Measurements from ENCODE around the gene C11orf68.
A peak's percentile ranks its signal among the peaks of the same experiment; 100 is the strongest.

Gene C11orf68

GRCh38 chr11:65916391-65916790, 2.5 kb downstream of the C11orf68 start:
- Mint-ChIP-seq H3K4me1 (ENCODE audit: low read depth in 2 of 2) (peaks cover 31 to 32% of the 10 kb centered on the region in 2 donors), H3K36me3 (ENCODE audit: insufficient read depth) (peaks cover 31% of the 10 kb centered on the region), H3K27me3 (peaks cover 5 to 7% of the 10 kb centered on the region in 2 donors), H3K27ac (peak overlapping the region in 1 of 2 donors; percentile 81), H3K4me3 (peak overlapping the region; percentile 91 to 92), H3K9me3 (no peaks in the 10 kb centered on the region)
- DNase-seq (no peak), ATAC-seq (replicated peaks) (no peak)

GRCh38 chr11:65915821-65916251, 3.0 kb downstream of the C11orf68 start:
- H3K27ac Mint-ChIP-seq: peak overlapping the region in 1 of 2 donors; percentile 81
- H3K4me1 Mint-ChIP-seq (ENCODE audit: low read depth in 2 of 2): peaks cover 31 to 32% of the 10 kb centered on the region in 2 donors
- ATAC-seq (replicated peaks) (no peak), DNase-seq (no peak)
- H3K9me3 Mint-ChIP-seq: no peaks in the 10 kb centered on the region
- H3K4me3 Mint-ChIP-seq: no peak overlapping the region
- H3K27me3 Mint-ChIP-seq: peaks cover 6 to 9% of the 10 kb centered on the region in 2 donors
- peaks cover 26% of the 10 kb centered on the region for H3K36me3 Mint-ChIP-seq (ENCODE audit: insufficient read depth)

- peaks cover 26% of the 10 kb centered on the region for H3K36me3 Mint-ChIP-seq (ENCODE audit: insufficient read depth)
- no peak for ATAC-seq (replicated peaks)
- DNase-seq: no peak
- peak overlapping the region; percentile 49 to 81 for H3K27ac Mint-ChIP-seq
- peaks cover 6 to 9% of the 10 kb centered on the region in 2 donors for H3K27me3 Mint-ChIP-seq
- H3K4me3 Mint-ChIP-seq: no peak overlapping the region
- no peaks in the 10 kb centered on the region for H3K9me3 Mint-ChIP-seq
- peaks cover 29 to 31% of the 10 kb centered on the region in 2 donors for H3K4me1 Mint-ChIP-seq (ENCODE audit: low read depth in 2 of 2)
Observed at GRCh38 chr11:65915101-65915820, 3.6 kb downstream of the C11orf68 start.

GRCh38 chr11:65912845-65913244, 6.0 kb downstream of the C11orf68 start:
- no peak overlapping the region for H3K27ac Mint-ChIP-seq
- DNase-seq: no peak
- peaks cover 13 to 18% of the 10 kb centered on the region in 2 donors for H3K27me3 Mint-ChIP-seq
- no peak overlapping the region for H3K4me3 Mint-ChIP-seq
- ATAC-seq (replicated peaks): no peak
- peaks cover 5% of the 10 kb centered on the region for H3K36me3 Mint-ChIP-seq (ENCODE audit: insufficient read depth)
- H3K4me1 Mint-ChIP-seq (ENCODE audit: low read depth in 2 of 2): peaks cover 24 to 31% of the 10 kb centered on the region in 2 donors
- no peaks in the 10 kb centered on the region for H3K9me3 Mint-ChIP-seq

- H3K4me3 Mint-ChIP-seq: no peak overlapping the region
- no peak overlapping the region for H3K27ac Mint-ChIP-seq
- ATAC-seq (replicated peaks) (no peak), DNase-seq (no peak)
- H3K9me3 Mint-ChIP-seq: no peaks in the 10 kb centered on the region
- H3K27me3 Mint-ChIP-seq: peaks cover 13 to 18% of the 10 kb centered on the region in 2 donors
- H3K36me3 Mint-ChIP-seq (ENCODE audit: insufficient read depth): peaks cover under 1% of the 10 kb centered on the region
- peaks cover 20 to 26% of the 10 kb centered on the region in 2 donors for H3K4me1 Mint-ChIP-seq (ENCODE audit: low read depth in 2 of 2)
Observed at GRCh38 chr11:65911682-65912568, 6.9 kb downstream of the C11orf68 start.

GRCh38 chr11:65907878-65908277, 11.0 kb downstream of the C11orf68 start:
- Mint-ChIP-seq H3K9me3 (no peaks in the 10 kb centered on the region), H3K4me3 (no peak overlapping the region), H3K36me3 (ENCODE audit: insufficient read depth) (peaks cover 5% of the 10 kb centered on the region), H3K27ac (no peak overlapping the region), H3K4me1 (ENCODE audit: low read depth in 2 of 2) (peaks cover 0 to 6% of the 10 kb centered on the region in 2 donors), H3K27me3 (peaks cover 13 to 18% of the 10 kb centered on the region in 2 donors)
- DNase-seq: no peak
- ATAC-seq (replicated peaks): no peak

- Mint-ChIP-seq H3K27me3 (peaks cover 10 to 14% of the 10 kb centered on the region in 2 donors), H3K36me3 (ENCODE audit: insufficient read depth) (peaks cover 15% of the 10 kb centered on the region), H3K4me1 (ENCODE audit: low read depth in 2 of 2) (peaks cover 6 to 15% of the 10 kb centered on the region in 2 donors), H3K4me3 (no peak overlapping the region), H3K9me3 (no peaks in the 10 kb centered on the region), H3K27ac (no peak overlapping the region)
- no peak for DNase-seq
- ATAC-seq (replicated peaks): no peak
Observed at GRCh38 chr11:65906602-65907001, 12.3 kb downstream of the C11orf68 start.

GRCh38 chr11:65903715-65904114, 15.1 kb downstream of the C11orf68 start:
- ATAC-seq (replicated peaks) (no peak), DNase-seq (no peak)
- no peak overlapping the region for H3K27ac Mint-ChIP-seq
- H3K9me3 Mint-ChIP-seq: no peaks in the 10 kb centered on the region
- H3K4me1 Mint-ChIP-seq (ENCODE audit: low read depth in 2 of 2): peaks cover 7 to 12% of the 10 kb centered on the region in 2 donors
- H3K27me3 Mint-ChIP-seq: peaks cover 0 to under 1% of the 10 kb centered on the region in 2 donors
- peaks cover 18% of the 10 kb centered on the region for H3K36me3 Mint-ChIP-seq (ENCODE audit: insufficient read depth)
- no peak overlapping the region for H3K4me3 Mint-ChIP-seq

GRCh38 chr11:65903068-65903481, 15.8 kb downstream of the C11orf68 start:
- peaks cover 18% of the 10 kb centered on the region for H3K36me3 Mint-ChIP-seq (ENCODE audit: insufficient read depth)
- no peak overlapping the region for H3K4me3 Mint-ChIP-seq
- ATAC-seq (replicated peaks) (no peak), DNase-seq (no peak)
- no peaks in the 10 kb centered on the region for H3K9me3 Mint-ChIP-seq
- peaks cover 7 to 14% of the 10 kb centered on the region in 2 donors for H3K4me1 Mint-ChIP-seq (ENCODE audit: low read depth in 2 of 2)
- H3K27me3 Mint-ChIP-seq: no peaks in the 10 kb centered on the region
- no peak overlapping the region for H3K27ac Mint-ChIP-seq

- peak overlapping the region; percentile 59 to 69 for H3K4me3 Mint-ChIP-seq
- H3K9me3 Mint-ChIP-seq: no peaks in the 10 kb centered on the region
- peaks cover 18% of the 10 kb centered on the region for H3K36me3 Mint-ChIP-seq (ENCODE audit: insufficient read depth)
- ATAC-seq (replicated peaks): no peak
- DNase-seq: no peak
- H3K27ac Mint-ChIP-seq: peak overlapping the region; percentile 16 to 77
- H3K27me3 Mint-ChIP-seq: no peaks in the 10 kb centered on the region
- peaks cover 7 to 14% of the 10 kb centered on the region in 2 donors for H3K4me1 Mint-ChIP-seq (ENCODE audit: low read depth in 2 of 2)
Observed at GRCh38 chr11:65900899-65901180, 18.0 kb downstream of the C11orf68 start.

- ATAC-seq (replicated peaks): peak; percentile 89
- Mint-ChIP-seq H3K36me3 (ENCODE audit: insufficient read depth) (peaks cover 18% of the 10 kb centered on the region), H3K27ac (peak within 1 kb of the TSS; percentile 16 to 77), H3K4me1 (ENCODE audit: low read depth in 2 of 2) (peaks cover 10 to 14% of the 10 kb centered on the region in 2 donors), H3K4me3 (peak within 1 kb of the TSS; percentile 69), H3K9me3 (no peaks in the 10 kb centered on the region), H3K27me3 (no peaks in the 10 kb centered on the region)
- peak; percentile 87 to 89 (median 89) for DNase-seq
Observed at GRCh38 chr11:65900125-65900898, 18.6 kb downstream of the C11orf68 start, which contains the start of gene FOSL1. Gene FOSL1, minus strand, starts transcription at chr11:65900388. Its CDS starts 49 bp downstream, at chr11:65900339.

GRCh38 chr11:65899356-65900124, 19.3 kb downstream of the C11orf68 start:
- Mint-ChIP-seq H3K36me3 (ENCODE audit: insufficient read depth) (peaks cover 18% of the 10 kb centered on the region), H3K27ac (peak overlapping the region in 1 of 2 donors; percentile 65), H3K4me3 (peak overlapping the region; percentile 69), H3K27me3 (no peaks in the 10 kb centered on the region), H3K4me1 (ENCODE audit: low read depth in 2 of 2) (peaks cover 12 to 14% of the 10 kb centered on the region in 2 donors), H3K9me3 (no peaks in the 10 kb centered on the region)
- peak in 2 of 3 experiments; percentile 24 to 26 for DNase-seq
- ATAC-seq (replicated peaks): no peak

All from effector memory CD8-positive, alpha-beta T cell (primary cell).